ENCODE measurements around the gene CFD. TPM values are rescaled to one million over a fixed set of nuclear protein-coding genes. Genes with fewer than 3 reads are reported as not detected.

Gene CFD
- total RNA-seq, 1 donor from 2014 or later = not detected

DNA sequence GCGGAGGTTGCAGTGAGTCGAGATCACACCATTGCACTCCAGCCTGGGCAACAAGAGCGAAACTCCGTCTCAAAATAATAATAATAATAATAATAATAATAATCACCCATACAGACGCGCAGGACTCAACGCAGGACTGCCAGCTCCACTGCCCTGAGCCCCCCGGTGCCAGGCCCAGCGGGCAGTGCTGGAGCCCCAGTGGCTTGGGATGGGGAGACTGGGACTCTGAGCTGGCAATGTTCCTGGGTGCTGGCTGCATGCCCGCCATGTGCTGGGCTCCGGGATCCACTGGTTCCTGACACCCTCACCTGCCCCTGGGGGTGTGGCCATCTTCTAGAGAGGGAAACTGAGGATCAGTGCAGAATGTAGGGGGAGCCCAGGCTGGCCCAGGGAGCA, 32.2 kb upstream of the CFD start:
- H3K4me3 Mint-ChIP-seq (ENCODE audit: unreplicated experiment) = no peak overlapping the region
- H3K36me3 Mint-ChIP-seq (ENCODE audit: unreplicated experiment) = no peaks in the 10 kb centered on the region
- no peak for TF ChIP-seq CTCF (IDR thresholded peaks at IDR 0.05; ENCODE audit: partially characterized antibody, unreplicated experiment)
- H3K9me3 Mint-ChIP-seq (ENCODE audit: unreplicated experiment) = peaks cover 7% of the 10 kb centered on the region
- H3K27ac Mint-ChIP-seq (ENCODE audit: unreplicated experiment) = no peak overlapping the region
- H3K27me3 Mint-ChIP-seq (ENCODE audit: unreplicated experiment) = peaks cover 4% of the 10 kb centered on the region
- peaks cover 3% of the 10 kb centered on the region for H3K4me1 Mint-ChIP-seq (ENCODE audit: low read depth, unreplicated experiment)
- DNase-seq = no peak

GRCh38 chr19:827710-828321, 31.6 kb upstream of the CFD start, which contains the start of gene AZU1:
TSS of gene AZU1 (plus strand) at chr19:827837. CDS start at chr19:827847, 10 bp downstream.
- peaks cover 4% of the 10 kb centered on the region for H3K9me3 Mint-ChIP-seq (ENCODE audit: unreplicated experiment)
- no peak within 1 kb of the TSS for H3K27ac Mint-ChIP-seq (ENCODE audit: unreplicated experiment)
- H3K4me3 Mint-ChIP-seq (ENCODE audit: unreplicated experiment) = no peak within 1 kb of the TSS
- peaks cover 3% of the 10 kb centered on the region for H3K4me1 Mint-ChIP-seq (ENCODE audit: low read depth, unreplicated experiment)
- TF ChIP-seq CTCF (IDR thresholded peaks at IDR 0.05; ENCODE audit: partially characterized antibody, unreplicated experiment) = no peak
- peaks cover under 1% of the 10 kb centered on the region for H3K27me3 Mint-ChIP-seq (ENCODE audit: unreplicated experiment)
- DNase-seq = no peak
- H3K36me3 Mint-ChIP-seq (ENCODE audit: unreplicated experiment) = no peaks in the 10 kb centered on the region

DNA sequence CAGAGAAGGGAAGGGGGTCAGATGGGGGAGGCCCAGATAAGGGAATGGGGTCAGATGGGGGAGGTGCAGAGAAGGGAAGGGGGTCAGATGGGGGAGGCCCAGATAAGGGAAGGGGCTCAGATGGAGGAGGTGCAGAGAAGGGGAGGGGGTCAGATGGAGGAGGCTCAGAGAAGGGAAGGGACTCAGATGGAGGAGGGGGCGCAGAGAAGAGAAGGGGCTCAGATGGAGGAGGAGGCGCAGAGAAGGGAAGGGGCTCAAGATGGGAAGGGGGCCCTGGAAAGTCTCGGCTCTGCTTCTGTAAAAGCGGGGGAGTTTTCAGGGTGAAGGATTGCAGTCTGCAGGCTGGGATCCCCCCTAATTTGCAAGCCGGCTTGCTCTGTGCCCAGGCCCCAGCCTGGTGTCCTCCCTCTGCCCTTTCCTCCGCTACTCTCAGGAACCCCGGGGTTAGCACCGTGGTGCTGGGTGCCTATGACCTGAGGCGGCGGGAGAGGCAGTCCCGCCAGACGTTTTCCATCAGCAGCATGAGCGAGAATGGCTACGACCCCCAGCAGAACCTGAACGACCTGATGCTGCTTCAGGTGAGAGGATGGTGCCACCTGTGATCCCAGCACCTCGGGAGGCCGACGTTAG, 30.2 kb upstream of the CFD start:
- no peak for TF ChIP-seq CTCF (IDR thresholded peaks at IDR 0.05; ENCODE audit: partially characterized antibody, unreplicated experiment)
- Mint-ChIP-seq H3K4me1 (ENCODE audit: low read depth, unreplicated experiment) (no peaks in the 10 kb centered on the region), H3K4me3 (ENCODE audit: unreplicated experiment) (no peak overlapping the region), H3K27ac (ENCODE audit: unreplicated experiment) (no peak overlapping the region), H3K36me3 (ENCODE audit: unreplicated experiment) (no peaks in the 10 kb centered on the region), H3K9me3 (ENCODE audit: unreplicated experiment) (no peaks in the 10 kb centered on the region), H3K27me3 (ENCODE audit: unreplicated experiment) (peaks cover under 1% of the 10 kb centered on the region)
- no peak for DNase-seq

GRCh38 chr19:831407-832369, 27.8 kb upstream of the CFD start:
- peaks cover 7% of the 10 kb centered on the region for H3K27me3 Mint-ChIP-seq (ENCODE audit: unreplicated experiment)
- peaks cover 3% of the 10 kb centered on the region for H3K9me3 Mint-ChIP-seq (ENCODE audit: unreplicated experiment)
- no peak overlapping the region for H3K27ac Mint-ChIP-seq (ENCODE audit: unreplicated experiment)
- no peak overlapping the region for H3K4me3 Mint-ChIP-seq (ENCODE audit: unreplicated experiment)
- no peaks in the 10 kb centered on the region for H3K36me3 Mint-ChIP-seq (ENCODE audit: unreplicated experiment)
- no peak for DNase-seq
- H3K4me1 Mint-ChIP-seq (ENCODE audit: low read depth, unreplicated experiment) = no peaks in the 10 kb centered on the region
- TF ChIP-seq CTCF (IDR thresholded peaks at IDR 0.05; ENCODE audit: partially characterized antibody, unreplicated experiment) = no peak

All from glutamatergic neuron (in vitro differentiated cells).